ENCODE data around the gene ZNF431.

DNA sequence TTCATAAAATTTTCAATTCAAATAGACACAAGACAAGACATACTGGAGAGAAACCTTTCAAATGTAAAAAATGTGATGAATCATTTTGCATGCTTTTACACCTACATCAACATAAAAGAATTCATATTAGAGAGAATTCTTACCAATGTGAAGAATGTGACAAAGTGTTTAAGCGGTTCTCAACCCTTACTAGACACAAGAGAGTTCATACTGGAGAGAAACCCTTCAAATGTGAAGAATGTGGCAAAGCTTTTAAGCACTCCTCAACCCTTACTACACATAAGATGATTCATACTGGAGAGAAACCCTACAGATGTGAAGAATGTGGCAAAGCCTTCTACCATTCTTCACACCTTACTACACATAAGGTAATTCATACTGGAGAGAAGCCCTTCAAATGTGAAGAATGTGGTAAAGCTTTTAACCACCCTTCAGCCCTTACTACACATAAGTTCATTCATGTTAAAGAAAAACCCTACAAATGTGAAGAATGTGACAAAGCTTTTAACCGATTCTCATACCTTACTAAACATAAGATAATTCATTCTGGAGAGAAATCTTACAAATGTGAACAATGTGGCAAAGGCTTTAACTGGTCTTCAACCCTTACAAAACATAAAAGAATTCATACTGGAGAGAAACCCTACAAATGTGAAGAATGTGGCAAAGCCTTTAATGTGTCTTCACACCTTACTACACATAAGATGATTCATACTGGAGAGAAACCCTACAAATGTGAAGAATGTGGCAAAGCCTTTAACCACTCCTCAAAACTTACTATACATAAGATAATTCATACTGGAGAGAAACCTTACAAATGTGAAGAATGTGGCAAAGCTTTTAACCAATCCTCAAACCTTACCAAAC is 24.6 kb upstream of the ZNF431 start:
- TF ChIP-seq CTCF (IDR thresholded peaks at IDR 0.05; ENCODE audit: extremely low read depth in 1 of 2, insufficient read depth in 1 of 2, low read depth in 1 of 2, low read length in 2 of 2) (no peak), JUN (IDR thresholded peaks at IDR 0.05; ENCODE audit: borderline replicate concordance, insufficient read depth, insufficient read length, low read depth) (no peak), POLR2AphosphoS5 (IDR thresholded peaks at IDR 0.05; ENCODE audit: insufficient read depth, low read depth, low read length) (no peak), MAX (IDR thresholded peaks at IDR 0.05; ENCODE audit: insufficient read depth, insufficient read length) (no peak), MYC (IDR thresholded peaks at IDR 0.05; ENCODE audit: low read depth, low read length) (no peak), POLR2A (IDR thresholded peaks at IDR 0.05; ENCODE audit: low read depth, low read length) (no peak), EZH2 (IDR thresholded peaks at IDR 0.05; ENCODE audit: borderline replicate concordance, low read depth, low read length, severe bottlenecking) (no peak)

Measured in endothelial cell of umbilical vein (primary cell).